A549 treated with AZD9567 at 1 μM for 4 hours (cell line): Measurements from ENCODE around the gene ANLN. TPM values are rescaled to one million over a fixed set of nuclear protein-coding genes. Genes with fewer than 3 reads are reported as not detected.

ENCODE experiments used
- total RNA-seq: library from RNA; stranded (reverse); fragments of 200-300 nt; extraction: Qiagen RNA extraction; gene quantifications from 5 replicates; pipeline ENCODE4 v1.2.3, GENCODE V29; 2022; ENCODE audit not compliant: insufficient read depth

Gene ANLN, protein sequence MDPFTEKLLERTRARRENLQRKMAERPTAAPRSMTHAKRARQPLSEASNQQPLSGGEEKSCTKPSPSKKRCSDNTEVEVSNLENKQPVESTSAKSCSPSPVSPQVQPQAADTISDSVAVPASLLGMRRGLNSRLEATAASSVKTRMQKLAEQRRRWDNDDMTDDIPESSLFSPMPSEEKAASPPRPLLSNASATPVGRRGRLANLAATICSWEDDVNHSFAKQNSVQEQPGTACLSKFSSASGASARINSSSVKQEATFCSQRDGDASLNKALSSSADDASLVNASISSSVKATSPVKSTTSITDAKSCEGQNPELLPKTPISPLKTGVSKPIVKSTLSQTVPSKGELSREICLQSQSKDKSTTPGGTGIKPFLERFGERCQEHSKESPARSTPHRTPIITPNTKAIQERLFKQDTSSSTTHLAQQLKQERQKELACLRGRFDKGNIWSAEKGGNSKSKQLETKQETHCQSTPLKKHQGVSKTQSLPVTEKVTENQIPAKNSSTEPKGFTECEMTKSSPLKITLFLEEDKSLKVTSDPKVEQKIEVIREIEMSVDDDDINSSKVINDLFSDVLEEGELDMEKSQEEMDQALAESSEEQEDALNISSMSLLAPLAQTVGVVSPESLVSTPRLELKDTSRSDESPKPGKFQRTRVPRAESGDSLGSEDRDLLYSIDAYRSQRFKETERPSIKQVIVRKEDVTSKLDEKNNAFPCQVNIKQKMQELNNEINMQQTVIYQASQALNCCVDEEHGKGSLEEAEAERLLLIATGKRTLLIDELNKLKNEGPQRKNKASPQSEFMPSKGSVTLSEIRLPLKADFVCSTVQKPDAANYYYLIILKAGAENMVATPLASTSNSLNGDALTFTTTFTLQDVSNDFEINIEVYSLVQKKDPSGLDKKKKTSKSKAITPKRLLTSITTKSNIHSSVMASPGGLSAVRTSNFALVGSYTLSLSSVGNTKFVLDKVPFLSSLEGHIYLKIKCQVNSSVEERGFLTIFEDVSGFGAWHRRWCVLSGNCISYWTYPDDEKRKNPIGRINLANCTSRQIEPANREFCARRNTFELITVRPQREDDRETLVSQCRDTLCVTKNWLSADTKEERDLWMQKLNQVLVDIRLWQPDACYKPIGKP
- total RNA-seq, result 55.2 to 83.0 TPM (median 69.8 TPM) in 5 replicates

DNA sequence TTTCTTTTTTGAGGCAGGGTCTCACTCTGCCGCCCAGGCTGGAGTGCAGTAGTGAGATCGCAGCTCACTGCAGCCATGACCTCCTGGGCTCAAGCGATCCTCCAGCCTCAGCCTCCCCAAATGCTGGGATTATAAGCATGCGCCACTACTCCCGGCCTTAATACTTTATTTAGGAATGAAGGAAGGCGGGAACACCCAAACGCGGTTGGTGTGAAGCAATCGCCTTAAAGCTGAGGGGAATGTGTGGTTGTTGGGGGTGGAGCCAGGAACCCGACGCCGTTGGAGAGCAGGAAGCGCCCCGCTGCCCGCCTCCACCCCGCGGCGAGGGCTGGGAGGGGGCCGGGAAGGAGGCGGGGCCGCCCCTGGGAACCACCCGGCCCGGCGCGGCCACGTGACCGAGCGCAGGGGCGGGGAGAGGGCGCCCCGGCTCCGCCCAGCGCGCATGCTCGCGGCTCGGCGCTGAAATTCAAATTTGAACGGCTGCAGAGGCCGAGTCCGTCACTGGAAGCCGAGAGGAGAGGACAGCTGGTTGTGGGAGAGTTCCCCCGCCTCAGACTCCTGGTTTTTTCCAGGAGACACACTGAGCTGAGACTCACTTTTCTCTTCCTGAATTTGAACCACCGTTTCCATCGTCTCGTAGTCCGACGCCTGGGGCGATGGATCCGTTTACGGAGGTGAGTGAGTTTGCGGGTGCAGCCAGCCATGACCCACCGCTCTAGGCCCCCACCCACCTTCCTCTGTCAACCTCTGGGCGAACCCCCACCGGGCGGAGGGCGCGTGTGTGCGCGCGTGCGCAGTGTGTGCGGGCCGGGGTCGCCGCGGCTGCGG, at the start of gene ANLN:
ANLN (plus strand) TSS at position 492 of the 828 bp plus-strand sequence; CDS start at position 657, 165 bp downstream.

Other genes with a start within 250 kb of the ANLN start
- gene EEPD1, start 236.6 kb upstream of the ANLN start, total RNA-seq, result 38.8 to 55.4 TPM (median 49.3 TPM) in 5 replicates